K562 (cell line): ENCODE measurements around the gene PDE9A. TPM values are rescaled to one million over a fixed set of nuclear protein-coding genes. Genes with fewer than 3 reads are reported as not detected.

ENCODE experiments used
- ATAC-seq: fragments of 200-7000 bp; cut with Tn5 transposase; 3 replicates; pipeline ENCODE4 v1.9.1; 2020; ENCODE audit warnings: moderate library complexity
- BruUV-seq: library from RNA; stranded (reverse); fragments of 400-500 nt; replicated peaks from 2 replicates; lab custom pipeline; 2021; lab: Mats Ljungman, UMichigan
- CTCF ChIA-PET: fragments of 300-600 bp; formaldehyde crosslinking; extraction: SDS; loops from one replicate; lab custom pipeline; 2021; ENCODE audit warnings: low intra/inter-chr PET ratio; lab: Yijun Ruan, JAX
- POLR2A ChIA-PET: fragments of 300-600, 350-650 bp; sonication (Branson Sonifier 250); formaldehyde crosslinking; extraction: SDS; loops from one replicate; lab custom pipeline; 2021; ENCODE audit warnings: antibody characterized with exemption, inconsistent platforms; lab: Yijun Ruan, JAX
- DNase-seq, 4 experiments: peaks; one replicate each; pipeline versions ENCODE4 v3.0.0 to v3.0.0-alpha.2; 2011 to 2018; ENCODE audit warnings: low spot score in 3 of 4, mixed read lengths in 3 of 4; ENCODE audit errors: extremely low read depth in 1 of 4
- FAIRE-seq: peaks from 2 replicates; lab custom pipeline; 2011; peaks lifted over from hg19 to GRCh38; lab: Jason Lieb, UNC
- H2AFZ ChIP-seq: 2 replicates; pipeline ENCODE4 v1.6.0; 2011; ENCODE audit warnings: low read depth, low read length, control low read depth, inconsistent platforms
- H3K27ac ChIP-seq: fragments of 200-600 bp; 3 replicates; pipeline ENCODE4 v1.8.0; 2011; ENCODE audit warnings: low read depth, mild to moderate bottlenecking, control low read depth, inconsistent platforms, low read length, moderate library complexity, mixed read lengths; ENCODE audit errors: extremely low read depth
- H3K27me3 ChIP-seq, 2 experiments: fragments of 300-600 bp in 1 of 2; 2 replicates in 1 of 2; 3 replicates in 1 of 2; pipeline versions ENCODE4 v1.6.0 to v1.8.0; 2011; ENCODE audit warnings: inconsistent platforms in 2 of 2, low read length in 2 of 2, mild to moderate bottlenecking in 1 of 2, mixed read lengths in 1 of 2, moderate library complexity in 1 of 2; ENCODE audit not compliant: control insufficient read depth in 2 of 2, insufficient read depth in 2 of 2
- H3K36me3 ChIP-seq: fragments of 300-600 bp; 3 replicates; pipeline ENCODE4 v1.8.0; 2011; ENCODE audit warnings: mild to moderate bottlenecking, low read length, inconsistent platforms; ENCODE audit not compliant: control insufficient read depth, insufficient read depth
- H3K4me1 ChIP-seq, 2 experiments: fragments of 200-600 bp in 1 of 2; replicated peaks in 1 of 2; 2 replicates in 1 of 2; 3 replicates in 1 of 2; pipeline versions ENCODE4 v1.5.1 to v1.8.0; 2011; ENCODE audit warnings: inconsistent platforms in 2 of 2, low read length in 2 of 2, mild to moderate bottlenecking in 1 of 2, mixed read lengths in 1 of 2, moderate library complexity in 1 of 2; ENCODE audit not compliant: control insufficient read depth in 2 of 2, insufficient read depth in 2 of 2
- H3K4me2 ChIP-seq: 2 replicates; pipeline ENCODE4 v1.6.1; 2011; ENCODE audit warnings: low read length, control low read depth, inconsistent platforms, mixed read lengths; ENCODE audit not compliant: insufficient read depth
- H3K4me3 ChIP-seq: fragments of 200-600 bp; sonication (generic), shearing (Covaris generic); 2 replicates; pipeline ENCODE4 v1.5.1; 2016; ENCODE audit warnings: control low read depth, inconsistent platforms
- H3K79me2 ChIP-seq: fragments of 200-600 bp; 3 replicates; pipeline ENCODE4 v1.8.0; 2011; ENCODE audit warnings: low read length, inconsistent platforms; ENCODE audit not compliant: control insufficient read depth, insufficient read depth
- H3K9ac ChIP-seq, 2 experiments: 2 replicates each; pipeline versions ENCODE4 v1.6.0 to v1.6.1; 2011; ENCODE audit warnings: low read depth in 2 of 2, low read length in 2 of 2, control low read depth in 1 of 2, inconsistent platforms in 1 of 2, mild to moderate bottlenecking in 1 of 2, mixed read lengths in 1 of 2; ENCODE audit not compliant: insufficient read depth in 1 of 2
- H3K9me1 ChIP-seq: one replicate; pipeline ENCODE4 v1.6.0; 2011; ENCODE audit warnings: inconsistent platforms, mild to moderate bottlenecking, low read length, moderate library complexity; ENCODE audit not compliant: control insufficient read depth, insufficient read depth
- H3K9me3 ChIP-seq: replicated peaks from 2 replicates; pipeline ENCODE4 v1.5.1; 2011; ENCODE audit warnings: low read depth, low read length, inconsistent platforms; ENCODE audit not compliant: control insufficient read depth, insufficient read depth
- H4K20me1 ChIP-seq: replicated peaks from 2 replicates; pipeline ENCODE4 v1.6.1; 2011; ENCODE audit warnings: low read length, inconsistent platforms, mixed read lengths; ENCODE audit not compliant: control insufficient read depth, insufficient read depth
- BRD4 ChIP-seq: fragments of 200-600 bp; sonication (generic); IDR thresholded peaks from 2 replicates; pipeline ENCODE4 v1.6.1; 2017; ENCODE audit warnings: inconsistent platforms
- FOSL1 ChIP-seq: fragments of 200-800 bp; sonication (Bioruptor generic); conservative IDR thresholded peaks from 2 replicates; pipeline ENCODE4 v1.6.1; 2016; ENCODE audit warnings: missing genetic modification characterization, missing compliant biosample characterization
- HDAC1 ChIP-seq, 2 experiments: fragments of 450-650 bp; IDR thresholded peaks; 2 replicates each; pipeline ENCODE4 v1.6.1; 2016 to 2017; ENCODE audit warnings: inconsistent platforms in 1 of 2, mild to moderate bottlenecking in 1 of 2, moderate library complexity in 1 of 2
- HDAC8 ChIP-seq: fragments of 450-650 bp; IDR thresholded peaks from 2 replicates; pipeline ENCODE4 v1.6.1; 2016; ENCODE audit warnings: mild to moderate bottlenecking, missing genetic modification characterization, moderate library complexity, missing compliant biosample characterization
- NFIC ChIP-seq: fragments of 450-650 bp; IDR thresholded peaks from 2 replicates; pipeline ENCODE4 v1.6.1; 2017; ENCODE audit warnings: mild to moderate bottlenecking, inconsistent platforms
- NFRKB ChIP-seq: fragments of 450-650 bp; IDR thresholded peaks from 2 replicates; pipeline ENCODE4 v1.6.1; 2016; ENCODE audit warnings: low read depth
- POLR2A ChIP-seq: fragments of 450-650 bp; conservative IDR thresholded peaks from 2 replicates; pipeline ENCODE4 v1.6.1; 2016
- RBM34 ChIP-seq: fragments of 200-400 bp; formaldehyde crosslinking; IDR thresholded peaks from 2 replicates; pipeline ENCODE4 v1.6.1; 2018; ENCODE audit warnings: low read length, borderline replicate concordance; ENCODE audit not compliant: insufficient read depth
- SNIP1 ChIP-seq: fragments of 450-650 bp; IDR thresholded peaks from 2 replicates; pipeline ENCODE4 v1.7.1; 2017; ENCODE audit warnings: low read depth, mild to moderate bottlenecking
- SREBF2 ChIP-seq: sonication (generic); formaldehyde crosslinking; IDR thresholded peaks from 2 replicates; pipeline ENCODE4 v1.4.0; 2020; ENCODE audit warnings: mild to moderate bottlenecking, missing genetic modification reagents
- TRIM24 ChIP-seq, 2 experiments: fragments of 450-650 bp; IDR thresholded peaks; 2 replicates each; pipeline ENCODE4 v1.6.1; 2016
- ZEB2 ChIP-seq: fragments of 450-650 bp; IDR thresholded peaks from 2 replicates; pipeline ENCODE4 v1.6.1; 2016
- ZNF212 ChIP-seq: fragments of 450-650 bp; formaldehyde crosslinking; IDR thresholded peaks from 2 replicates; pipeline ENCODE4 v1.4.0; 2020; ENCODE audit warnings: mild to moderate bottlenecking
- ZNF79 ChIP-seq: fragments of 250-450 bp; sonication (Bioruptor Pico); IDR thresholded peaks from 2 replicates; pipeline ENCODE4 v1.4.0; 2020; ENCODE audit warnings: low read depth, mild to moderate bottlenecking, moderate library complexity
- WGBS: fragments of 100-300 bp; shearing (Covaris generic); methylation state at CpG from one replicate; pipeline ENCODE4 v1.1.6; 2016; ENCODE audit warnings: low coverage, mixed read lengths; ENCODE audit not compliant: insufficient coverage; ENCODE audit errors: missing lambda C conversion rate; 5-methylcytosine and 5-hydroxymethylcytosine counted together
- in situ Hi-C: fragments of 300-500 bp; cut with MboI; formaldehyde crosslinking; loops from 4 replicates; pipeline ENCODE4 v1.15.0; 2018; ENCODE audit warnings: inconsistent platforms, mixed read lengths
- intact Hi-C: fragments of 100-400 bp; cut with micrococcal nuclease; formaldehyde crosslinking; loops from 2 replicates; pipeline ENCODE4 v1.14.2; 2022
- polyA plus RNA-seq, 8 experiments: library from polyadenylated mRNA; depleted of rRNA in 4 of 8; stranded (reverse) in 5 of 8; unstranded in 3 of 8; fragments of >200 nt; fragmentation: Nextera tagmentation in 2 of 8; fragmentation: Illumina TruSeq in 1 of 8; extraction: Ambion mirVana in 2 of 8; extraction: Trizol in 1 of 8; gene quantifications; 2 replicates each; pipeline versions ENCODE4 v1.2.1 to v1.2.3, GENCODE V29; 2011 to 2014; ENCODE audit warnings: inconsistent platforms in 1 of 8, missing spikeins in 1 of 8
- total RNA-seq, 7 experiments: library from RNA; depleted of rRNA in 6 of 7; stranded (reverse); fragments of >200 nt in 6 of 7; fragmentation: Illumina TruSeq in 2 of 7; extraction: Trizol in 2 of 7; gene quantifications; 2 replicates each; pipeline versions ENCODE4 v1.2.1 to v1.2.3, GENCODE V29; 2011 to 2021; ENCODE audit warnings: low replicate concordance in 1 of 7
- TF ChIP-seq, protein P1 (sequence below): fragments of 450-650 bp; IDR thresholded peaks from 2 replicates; pipeline ENCODE4 v1.6.1; 2017; ENCODE audit warnings: antibody characterized with exemption
- TF ChIP-seq, protein P2 (sequence below): sonication (generic); formaldehyde crosslinking; IDR thresholded peaks from 2 replicates; pipeline ENCODE4 v1.8.0; 2022; ENCODE audit warnings: mild to moderate bottlenecking, missing genetic modification reagents

Gene PDE9A
- total and polyA plus RNA-seq, 9 of the 15 experiments (the other 6 are each of a cell fraction or from before 2014, with no cell fraction given) = 0.07 to 0.27 TPM; not detected in 7

DNA sequence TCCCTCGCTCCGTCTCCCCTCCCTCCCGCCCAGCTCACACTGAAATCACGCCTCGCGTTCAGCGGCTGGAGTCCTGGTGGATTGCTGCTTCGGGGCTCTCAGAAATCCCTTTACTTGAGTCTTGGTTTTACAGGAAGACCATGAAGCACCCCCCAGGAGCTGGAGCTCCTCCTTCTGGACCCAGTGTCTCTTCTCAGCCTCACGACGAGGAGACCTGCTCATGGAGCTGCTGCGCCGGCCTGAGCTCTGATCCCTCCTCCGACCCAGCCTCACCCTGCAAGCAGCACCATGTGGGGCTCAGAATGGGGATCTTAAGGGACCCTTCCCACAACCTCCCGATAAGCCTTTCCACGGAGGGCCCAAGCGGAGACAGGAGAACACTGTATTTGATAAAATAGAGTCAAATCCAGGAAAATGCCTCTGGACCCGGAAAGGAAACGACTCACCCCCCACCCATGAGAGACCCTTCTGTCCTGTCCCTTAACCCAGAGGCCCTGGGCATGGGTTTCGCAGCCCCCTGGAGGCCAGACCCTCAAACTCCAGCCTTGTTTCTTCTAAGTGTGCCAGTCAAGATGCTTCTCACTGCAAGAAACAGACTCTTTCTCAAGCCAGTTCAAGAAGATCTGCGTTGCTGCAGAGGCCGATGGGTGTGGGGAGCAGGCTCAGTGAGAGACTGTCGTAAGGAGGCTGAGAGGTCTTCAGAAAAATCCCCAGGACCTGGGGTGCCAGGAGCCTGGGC, 26.1 kb downstream of the PDE9A start:
- no peak overlapping the region for H3K9ac ChIP-seq
- TF ChIP-seq FOSL1 (tag) = no peak
- TF ChIP-seq NFRKB = no peak
- no peak for TF ChIP-seq ZNF212 (CRISPR knock-in tag)
- TF ChIP-seq, protein P1, sequence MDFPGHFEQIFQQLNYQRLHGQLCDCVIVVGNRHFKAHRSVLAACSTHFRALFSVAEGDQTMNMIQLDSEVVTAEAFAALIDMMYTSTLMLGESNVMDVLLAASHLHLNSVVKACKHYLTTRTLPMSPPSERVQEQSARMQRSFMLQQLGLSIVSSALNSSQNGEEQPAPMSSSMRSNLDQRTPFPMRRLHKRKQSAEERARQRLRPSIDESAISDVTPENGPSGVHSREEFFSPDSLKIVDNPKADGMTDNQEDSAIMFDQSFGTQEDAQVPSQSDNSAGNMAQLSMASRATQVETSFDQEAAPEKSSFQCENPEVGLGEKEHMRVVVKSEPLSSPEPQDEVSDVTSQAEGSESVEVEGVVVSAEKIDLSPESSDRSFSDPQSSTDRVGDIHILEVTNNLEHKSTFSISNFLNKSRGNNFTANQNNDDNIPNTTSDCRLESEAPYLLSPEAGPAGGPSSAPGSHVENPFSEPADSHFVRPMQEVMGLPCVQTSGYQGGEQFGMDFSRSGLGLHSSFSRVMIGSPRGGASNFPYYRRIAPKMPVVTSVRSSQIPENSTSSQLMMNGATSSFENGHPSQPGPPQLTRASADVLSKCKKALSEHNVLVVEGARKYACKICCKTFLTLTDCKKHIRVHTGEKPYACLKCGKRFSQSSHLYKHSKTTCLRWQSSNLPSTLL = no peak
- TF ChIP-seq RBM34 = no peak
- TF ChIP-seq, protein P2, sequence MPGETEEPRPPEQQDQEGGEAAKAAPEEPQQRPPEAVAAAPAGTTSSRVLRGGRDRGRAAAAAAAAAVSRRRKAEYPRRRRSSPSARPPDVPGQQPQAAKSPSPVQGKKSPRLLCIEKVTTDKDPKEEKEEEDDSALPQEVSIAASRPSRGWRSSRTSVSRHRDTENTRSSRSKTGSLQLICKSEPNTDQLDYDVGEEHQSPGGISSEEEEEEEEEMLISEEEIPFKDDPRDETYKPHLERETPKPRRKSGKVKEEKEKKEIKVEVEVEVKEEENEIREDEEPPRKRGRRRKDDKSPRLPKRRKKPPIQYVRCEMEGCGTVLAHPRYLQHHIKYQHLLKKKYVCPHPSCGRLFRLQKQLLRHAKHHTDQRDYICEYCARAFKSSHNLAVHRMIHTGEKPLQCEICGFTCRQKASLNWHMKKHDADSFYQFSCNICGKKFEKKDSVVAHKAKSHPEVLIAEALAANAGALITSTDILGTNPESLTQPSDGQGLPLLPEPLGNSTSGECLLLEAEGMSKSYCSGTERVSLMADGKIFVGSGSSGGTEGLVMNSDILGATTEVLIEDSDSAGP = no peak
- no peak for TF ChIP-seq BRD4
- no peak for TF ChIP-seq SNIP1
- TF ChIP-seq ZEB2 = no peak
- no peak for TF ChIP-seq HDAC8 (tag)
- no peak for TF ChIP-seq SREBF2 (CRISPR knock-in tag)
- TF ChIP-seq HDAC1 (IDR thresholded peaks at IDR 0.05) = no peak
- no peak for TF ChIP-seq NFIC
- no peak for TF ChIP-seq POLR2A
- TF ChIP-seq TRIM24 (IDR thresholded peaks at IDR 0.05) = no peak
- TF ChIP-seq ZNF79 (CRISPR knock-in tag) = no peak
- TF ChIP-seq, all 486 proteins: peak for 0
- intact Hi-C loops = no loop called here
- no peaks in the 10 kb centered on the region for H3K79me2 ChIP-seq
- ChIA-PET POLR2A (interaction anchor here (0.7 to 1.2 kb wide), 2 partner anchors 14 to 34 kb away, joined by 4 to 5 read pairs; no protein-coding TSS in a partner anchor), CTCF (no interaction called here)
- 1% methylated on average over 19 of the region's 22 CpGs for WGBS
- FAIRE-seq = no peak
- in situ Hi-C loops = no loop called here
- H3K9me1 ChIP-seq = no peaks in the 10 kb centered on the region
- DNase-seq = no peak
- no peaks in the 10 kb centered on the region for H3K9me3 ChIP-seq
- no peaks in the 10 kb centered on the region for H3K36me3 ChIP-seq
- peaks cover 19% of the 10 kb centered on the region for H4K20me1 ChIP-seq
- H3K4me2 ChIP-seq = no peak overlapping the region
- peaks cover 82 to 98% of the 10 kb centered on the region in 2 experiments for H3K27me3 ChIP-seq
- BruUV-seq = no TSS peak
- no peak; the same call in 2 of the 3 replicates for ATAC-seq
- no peak overlapping the region for H3K4me3 ChIP-seq
- H3K27ac ChIP-seq = no peak overlapping the region
- peaks cover 0 to 4% of the 10 kb centered on the region in 2 experiments; a peak in 1 of 5 replicates for H3K4me1 ChIP-seq
- H2AFZ ChIP-seq = no peak overlapping the region
